NOMO-1 (cell line): ENCODE measurements around the gene SH3GL1.

Experiments used
- DNase-seq, 2 experiments: peaks; one replicate each; lab custom pipeline; 2025; ENCODE audit not compliant: unreplicated experiment in 2 of 2; lab: John Stamatoyannopoulos, UW

SH3GL1 gene

GRCh38 chr19:4376991-4377781 lies 23.2 kb downstream of the SH3GL1 start:
- no peak for DNase-seq

GRCh38 chr19:4376671-4376990 lies 23.7 kb downstream of the SH3GL1 start:
- DNase-seq, result no peak

- no peak for DNase-seq
Measured at GRCh38 chr19:4376028-4376670, 24.2 kb downstream of the SH3GL1 start.

- DNase-seq, result peak; percentile 43 to 52
Measured at GRCh38 chr19:4375164-4376027, 25.0 kb downstream of the SH3GL1 start.

GRCh38 chr19:4374498-4375163 lies 25.7 kb downstream of the SH3GL1 start:
- DNase-seq, result peak; percentile 53 to 55

GRCh38 chr19:4373601-4374497 lies 26.5 kb downstream of the SH3GL1 start:
- DNase-seq, result peak in 1 of 2 experiments; percentile 32

GRCh38 chr19:4373013-4373367 lies 27.4 kb downstream of the SH3GL1 start:
- no peak for DNase-seq

- DNase-seq, result no peak
Measured at GRCh38 chr19:4372165-4373012, 28.0 kb downstream of the SH3GL1 start.

GRCh38 chr19:4371247-4372164 lies 28.8 kb downstream of the SH3GL1 start:
- DNase-seq, result no peak

GRCh38 chr19:4370418-4371041 lies 29.8 kb downstream of the SH3GL1 start:
- no peak for DNase-seq

GRCh38 chr19:4369888-4370260 lies 30.5 kb downstream of the SH3GL1 start:
- peak; percentile 54 to 61 for DNase-seq

GRCh38 chr19:4369109-4369887 lies 31.0 kb downstream of the SH3GL1 start:
- DNase-seq, result peak; percentile 75 to 80

- no peak for DNase-seq
Measured at GRCh38 chr19:4368128-4368820, 32.1 kb downstream of the SH3GL1 start.

GRCh38 chr19:4367781-4368127 lies 32.6 kb downstream of the SH3GL1 start:
- DNase-seq, result no peak

GRCh38 chr19:4367336-4367723 lies 33.0 kb downstream of the SH3GL1 start:
- DNase-seq, result no peak

- DNase-seq, result no peak
Measured at GRCh38 chr19:4366666-4367335, 33.5 kb downstream of the SH3GL1 start.
